NCI-H460 (cell line): ENCODE data around the gene PRKCZ. TPM values are rescaled to one million over a fixed set of nuclear protein-coding genes. Genes with fewer than 3 reads are reported as not detected.

ENCODE experiments used
- DNase-seq: peaks from one replicate; pipeline ENCODE4 v3.0.0-alpha.2; 2016; ENCODE audit warnings: low read depth; ENCODE audit errors: extremely low read depth
- total RNA-seq: library from RNA; depleted of rRNA; stranded (reverse); fragments of >200 nt; shearing (Covaris generic); gene quantifications from 2 replicates; pipeline ENCODE4 v1.2.3, GENCODE V29; 2014

Gene PRKCZ
- total RNA-seq, 1 experiment from 2014 or later = 5.4 TPM

GRCh38 chr1:2185880-2186855 is 136.0 kb downstream of the PRKCZ start:
- no peak for DNase-seq

- DNase-seq = no peak
Measured at GRCh38 chr1:2186901-2187300, 136.7 kb downstream of the PRKCZ start.

- no peak for DNase-seq
Measured at GRCh38 chr1:2187619-2188018, 137.4 kb downstream of the PRKCZ start.

- DNase-seq = no peak
Measured at GRCh38 chr1:2188336-2188735, 138.1 kb downstream of the PRKCZ start.

- peak; percentile 85 for DNase-seq
Measured at GRCh38 chr1:2189459-2190425, 139.5 kb downstream of the PRKCZ start.

GRCh38 chr1:2190491-2190976 is 140.3 kb downstream of the PRKCZ start:
- DNase-seq = no peak

- DNase-seq = no peak
Measured at GRCh38 chr1:2192031-2192995, 142.1 kb downstream of the PRKCZ start.

GRCh38 chr1:2193514-2194281 is 143.5 kb downstream of the PRKCZ start:
- no peak for DNase-seq

- no peak for DNase-seq
Measured at GRCh38 chr1:2194319-2194897, 144.2 kb downstream of the PRKCZ start, which contains the start of gene FAAP20. Gene FAAP20 (minus strand): TSS chr1:2194772. CDS start chr1:2194749, 23 bp downstream.

GRCh38 chr1:2194898-2195673 is 144.9 kb downstream of the PRKCZ start:
- peak; percentile 76 for DNase-seq

GRCh38 chr1:2195785-2196184 is 145.6 kb downstream of the PRKCZ start:
- no peak for DNase-seq

GRCh38 chr1:2196901-2197638 is 146.9 kb downstream of the PRKCZ start:
- no peak for DNase-seq

- DNase-seq = no peak
Measured at GRCh38 chr1:2197707-2198165, 147.5 kb downstream of the PRKCZ start.

GRCh38 chr1:2198571-2198970 is 148.4 kb downstream of the PRKCZ start:
- DNase-seq = no peak

GRCh38 chr1:2199042-2199810 is 149.0 kb downstream of the PRKCZ start:
- DNase-seq = peak; percentile 85

GRCh38 chr1:2200308-2200943 is 150.2 kb downstream of the PRKCZ start:
- no peak for DNase-seq
